ENCODE data around the gene NR3C1. TPM values are rescaled to one million over a fixed set of nuclear protein-coding genes. Genes with fewer than 3 reads are reported as not detected.

The NR3C1 gene
- total and polyA plus RNA-seq, 2 of the 13 experiments (the other 11 are each of a cell fraction or from before 2014, with no cell fraction given): 10.0 to 24.3 TPM

- Histone ChIP-seq H3K27me3 (ENCODE audit: control insufficient read depth in 1 of 2, insufficient read depth in 2 of 2, low read length in 2 of 2) (no peaks in the 10 kb centered on the region; a peak in 1 of 5 replicates), H3K27ac (ENCODE audit: extremely low read length, insufficient read depth, low read length) (no peak overlapping the region), H3K9ac (ENCODE audit: insufficient read depth, low read depth, low read length) (peak overlapping the region; percentile 56; the same call in 1 of the 2 replicates), H3K36me3 (replicated peaks in 1 of 2; ENCODE audit: control insufficient read depth in 1 of 2, insufficient read depth in 2 of 2, low read length in 2 of 2) (no peaks in the 10 kb centered on the region), H3K9me3 (ENCODE audit: low read length) (no peaks in the 10 kb centered on the region), H3K4me3 (replicated peaks in 1 of 3; ENCODE audit: insufficient read depth in 1 of 3, low read depth in 2 of 3, low read length in 3 of 3) (peak overlapping the region; percentile 51 to 96 (median 95); a peak in 5 of 6 replicates), H4K20me1 (ENCODE audit: insufficient read depth, low read length) (peaks cover 3% of the 10 kb centered on the region; the same call in 1 of the 2 replicates), H3K4me2 (ENCODE audit: low read depth, low read length) (peak overlapping the region; percentile 87), H3K79me2 (ENCODE audit: insufficient read depth, low read length) (peaks cover 98% of the 10 kb centered on the region), H3K4me1 (ENCODE audit: insufficient read depth, low read length) (peaks cover 89% of the 10 kb centered on the region), H2AFZ (ENCODE audit: low read length) (no peak overlapping the region)
- POLR2A ChIA-PET: no interaction called here
- no peak for FAIRE-seq
- DNase-seq (ENCODE audit: low spot score): no peak
- CTCF ChIA-PET (ENCODE audit: low intra/inter-chr PET ratio, low total read pairs): no interaction called here
- in situ Hi-C loops (cut with HindIII; ENCODE audit: extremely low pct_ligation_motif_present, low pct_unique_long_range_greater_than_20kb) (no loop called here), intact Hi-C loops (cut with micrococcal nuclease; ENCODE audit: unreplicated experiment) (loop anchor here (2.0 kb wide), 1 partner anchor 197 kb away; no protein-coding TSS in a partner anchor)
- no peak for ATAC-seq
- TF ChIP-seq MZF1 (CRISPR knock-in tag; IDR thresholded peaks at IDR 0.05; ENCODE audit: borderline replicate concordance): no peak
- TF ChIP-seq ZNF770 (CRISPR knock-in tag; IDR thresholded peaks at IDR 0.05): no peak
- no peak for TF ChIP-seq ZNF10 (CRISPR knock-in tag; IDR thresholded peaks at IDR 0.05; ENCODE audit: borderline replicate concordance, low read depth)
- TF ChIP-seq NCOR1 (IDR thresholded peaks at IDR 0.05; ENCODE audit: borderline replicate concordance, low read length): no peak
- no peak for TF ChIP-seq ZMYM4 (CRISPR knock-in tag; IDR thresholded peaks at IDR 0.05)
- no peak for TF ChIP-seq PLRG1 (conservative IDR thresholded peaks at IDR 0.05)
- TF ChIP-seq KAT7 (CRISPR knock-in tag; IDR thresholded peaks at IDR 0.05; ENCODE audit: borderline replicate concordance): no peak
- no peak for TF ChIP-seq POGZ (CRISPR knock-in tag; IDR thresholded peaks at IDR 0.05)
- no peak for TF ChIP-seq ZNF570 (CRISPR knock-in tag; IDR thresholded peaks at IDR 0.05; ENCODE audit: borderline replicate concordance)
- TF ChIP-seq HMGXB3 (CRISPR knock-in tag; IDR thresholded peaks at IDR 0.05; ENCODE audit: borderline replicate concordance): no peak
- no peak for TF ChIP-seq ZBTB4 (CRISPR knock-in tag; IDR thresholded peaks at IDR 0.05; ENCODE audit: borderline replicate concordance)
- no peak for TF ChIP-seq TRIM24 (CRISPR knock-in tag; IDR thresholded peaks at IDR 0.05)
- TF ChIP-seq NRL (CRISPR knock-in tag; IDR thresholded peaks at IDR 0.05; ENCODE audit: borderline replicate concordance): no peak
- BruUV-seq (replicated peaks): no TSS peak
- WGBS (ENCODE audit: low lambda C conversion rate): 73% methylated on average over 2 of the region's 2 CpGs
Measured at GRCh38 chr5:143398053-143398355, 5.5 kb downstream of the NR3C1 start.

Measured in HepG2 (cell line).